H9 (cell line): ENCODE results near the gene STAP2. TPM values are rescaled to one million over a fixed set of nuclear protein-coding genes. Genes with fewer than 3 reads are reported as not detected.

Experiments used
- DNase-seq: peaks from one replicate; pipeline ENCODE4 v3.0.0-alpha.2; 2017
- H2AFZ ChIP-seq: one replicate; pipeline ENCODE4 v1.6.1; 2013; ENCODE audit warnings: mild to moderate bottlenecking, low read length, control low read depth, moderate library complexity
- H2AK5ac ChIP-seq: 2 replicates; pipeline ENCODE4 v1.6.1; 2013; ENCODE audit warnings: low read length, control low read depth, mixed read lengths; ENCODE audit not compliant: insufficient read length
- H2BK120ac ChIP-seq: one replicate; pipeline ENCODE4 v1.6.1; 2013; ENCODE audit warnings: low read depth, mild to moderate bottlenecking, low read length, control low read depth, inconsistent platforms; ENCODE audit not compliant: poor library complexity, severe bottlenecking
- H2BK12ac ChIP-seq: 2 replicates; pipeline ENCODE4 v1.6.1; 2013; ENCODE audit warnings: low read length, control low read depth, mixed read lengths, low read depth; ENCODE audit not compliant: insufficient read length
- H2BK15ac ChIP-seq: 2 replicates; pipeline ENCODE4 v1.6.1; 2013; ENCODE audit warnings: low read depth, low read length, control low read depth
- H2BK20ac ChIP-seq: one replicate; pipeline ENCODE4 v1.6.1; 2013; ENCODE audit warnings: low read depth, mild to moderate bottlenecking, low read length, control low read depth, inconsistent platforms; ENCODE audit not compliant: poor library complexity, severe bottlenecking
- H2BK5ac ChIP-seq: 2 replicates; pipeline ENCODE4 v1.6.1; 2013; ENCODE audit warnings: low read length, control low read depth, mixed read lengths; ENCODE audit not compliant: insufficient read length
- H3K14ac ChIP-seq: 2 replicates; pipeline ENCODE4 v1.6.1; 2013; ENCODE audit warnings: low read length, control low read depth; ENCODE audit not compliant: insufficient read depth
- H3K18ac ChIP-seq: 2 replicates; pipeline ENCODE4 v1.6.1; 2013; ENCODE audit warnings: low read depth, mild to moderate bottlenecking, mixed read lengths, low read length, control low read depth; ENCODE audit not compliant: insufficient read length
- H3K23ac ChIP-seq: 2 replicates; pipeline ENCODE4 v1.6.1; 2013; ENCODE audit warnings: low read length, control low read depth, mixed read lengths, low read depth; ENCODE audit not compliant: insufficient read length
- H3K23me2 ChIP-seq: 2 replicates; pipeline ENCODE4 v1.6.1; 2013; ENCODE audit warnings: low read depth, mild to moderate bottlenecking, mixed read lengths, low read length, control low read depth; ENCODE audit not compliant: insufficient read length, poor library complexity, severe bottlenecking
- H3K27ac ChIP-seq: 2 replicates; pipeline ENCODE4 v1.5.1; 2013; ENCODE audit warnings: low read length, control low read depth, mixed read lengths, low read depth; ENCODE audit not compliant: insufficient read length
- H3K27me3 ChIP-seq: 2 replicates; pipeline ENCODE4 v1.6.1; 2013; ENCODE audit warnings: low read length, control low read depth, inconsistent platforms; ENCODE audit not compliant: insufficient read depth
- H3K4ac ChIP-seq: 2 replicates; pipeline ENCODE4 v1.6.1; 2013; ENCODE audit warnings: low read depth, mild to moderate bottlenecking, control low read depth, inconsistent platforms, low read length, moderate library complexity
- H3K4me1 ChIP-seq: 2 replicates; pipeline ENCODE4 v1.6.1; 2013; ENCODE audit warnings: low read length, control low read depth, inconsistent platforms; ENCODE audit not compliant: insufficient read depth
- H3K4me2 ChIP-seq: 2 replicates; pipeline ENCODE4 v1.6.1; 2013; ENCODE audit warnings: low read length, control low read depth, mixed read lengths; ENCODE audit not compliant: insufficient read length, insufficient read depth
- H3K56ac ChIP-seq: 2 replicates; pipeline ENCODE4 v1.6.1; 2013; ENCODE audit warnings: low read depth, mild to moderate bottlenecking, mixed read lengths, low read length, control low read depth; ENCODE audit not compliant: insufficient read length
- H3K79me1 ChIP-seq: 2 replicates; pipeline ENCODE4 v1.6.1; 2013; ENCODE audit warnings: low read depth, mild to moderate bottlenecking, moderate library complexity, low read length, control low read depth, inconsistent platforms; ENCODE audit not compliant: insufficient read depth, poor library complexity, severe bottlenecking
- H3K79me2 ChIP-seq: 2 replicates; pipeline ENCODE4 v1.6.1; 2013; ENCODE audit warnings: low read length, control low read depth, inconsistent platforms; ENCODE audit not compliant: insufficient read depth
- H3K9ac ChIP-seq: 2 replicates; pipeline ENCODE4 v1.6.1; 2013; ENCODE audit warnings: low read length, control low read depth, mixed read lengths; ENCODE audit not compliant: insufficient read length; ENCODE audit errors: extremely low read depth
- H3K9me3 ChIP-seq: one replicate; pipeline ENCODE4 v1.6.1; 2013; ENCODE audit warnings: low read depth, low read length, inconsistent platforms; ENCODE audit not compliant: control insufficient read depth
- H3T11ph ChIP-seq: one replicate; pipeline ENCODE4 v1.6.1; 2013; ENCODE audit warnings: mild to moderate bottlenecking, low read length, control low read depth, inconsistent platforms
- H4K20me1 ChIP-seq: one replicate; pipeline ENCODE4 v1.6.1; 2013; ENCODE audit not compliant: control insufficient read depth, insufficient read length, insufficient read depth
- H4K5ac ChIP-seq: 2 replicates; pipeline ENCODE4 v1.6.1; 2013; ENCODE audit warnings: low read depth, mild to moderate bottlenecking, mixed read lengths, low read length, control low read depth; ENCODE audit not compliant: insufficient read length
- H4K8ac ChIP-seq: replicated peaks from 2 replicates; pipeline ENCODE4 v1.6.1; 2013; ENCODE audit warnings: low read length, control low read depth, mixed read lengths, low read depth; ENCODE audit not compliant: insufficient read length
- H4K91ac ChIP-seq: 2 replicates; pipeline ENCODE4 v1.6.1; 2013; ENCODE audit warnings: low read depth, mild to moderate bottlenecking, moderate library complexity, mixed read lengths, low read length, control low read depth; ENCODE audit not compliant: insufficient read length
- H3K27ac Mint-ChIP-seq, 3 experiments: 2 replicates in 2 of 3; 3 replicates in 1 of 3; pipeline ENCODE4 v1.8.0; 2020 to 2021; ENCODE audit warnings: mixed read lengths in 3 of 3, mild to moderate bottlenecking in 1 of 3, moderate library complexity in 1 of 3
- H3K27me3 Mint-ChIP-seq: 2 replicates; pipeline ENCODE4 v1.8.0; 2021; ENCODE audit warnings: low read depth, mild to moderate bottlenecking, moderate library complexity, mixed read lengths
- H3K36me3 Mint-ChIP-seq, 3 experiments: 2 replicates in 2 of 3; 3 replicates in 1 of 3; pipeline ENCODE4 v1.8.0; 2020 to 2021; ENCODE audit warnings: low read depth in 3 of 3, mixed read lengths in 3 of 3; ENCODE audit not compliant: insufficient read depth in 1 of 3
- H3K4me1 Mint-ChIP-seq, 2 experiments: 2 replicates each; pipeline ENCODE4 v1.8.0; 2020; ENCODE audit warnings: mixed read lengths in 2 of 2
- H3K4me3 Mint-ChIP-seq, 2 experiments: 2 replicates in 1 of 2; 3 replicates in 1 of 2; pipeline ENCODE4 v1.8.0; 2020 to 2021; ENCODE audit warnings: mild to moderate bottlenecking in 2 of 2, mixed read lengths in 2 of 2, moderate library complexity in 1 of 2
- H3K9me3 Mint-ChIP-seq, 2 experiments: 2 replicates in 1 of 2; 3 replicates in 1 of 2; pipeline ENCODE4 v1.8.0; 2020; ENCODE audit warnings: mild to moderate bottlenecking in 2 of 2, mixed read lengths in 2 of 2, moderate library complexity in 1 of 2
- CTCF ChIP-seq: fragments of 200-600 bp; sonication (generic); conservative IDR thresholded peaks from 3 replicates; pipeline ENCODE4 v1.8.0; 2021; ENCODE audit warnings: antibody characterized with exemption, mild to moderate bottlenecking
- WGBS: extraction: QIAGEN DNeasy Blood & Tissue Kit; methylation state at CpG from one replicate; pipeline ENCODE4 v1.1.7; 2013; ENCODE audit warnings: missing lambda C conversion rate, low lambda C conversion rate, mixed read lengths; ENCODE audit not compliant: insufficient read length; ENCODE audit errors: extremely low coverage; 5-methylcytosine and 5-hydroxymethylcytosine counted together
- total RNA-seq: library from RNA; stranded (reverse); gene quantifications from 2 replicates; pipeline ENCODE4 v1.2.1, GENCODE V29; 2021

STAP2 gene
- total RNA-seq, 1 experiment from 2014 or later: 20.2 TPM

GRCh38 chr19:4297901-4298809, 40.5 kb downstream of the STAP2 start:
- Histone ChIP-seq H2BK20ac (no peak overlapping the region), H3K4me2 (no peak overlapping the region), H3K4me1 (no peaks in the 10 kb centered on the region), H3K23me2 (no peaks in the 10 kb centered on the region), H3K18ac (no peak overlapping the region), H2AK5ac (no peak overlapping the region), H3K9ac (no peak overlapping the region), H2BK15ac (no peak overlapping the region), H3K4ac (no peak overlapping the region), H3K14ac (no peak overlapping the region; the same call in 1 of the 2 replicates), H3K27me3 (no peaks in the 10 kb centered on the region), H4K5ac (no peak overlapping the region), H4K8ac (no peak overlapping the region), H2BK120ac (no peak overlapping the region), H3K79me2 (no peaks in the 10 kb centered on the region), H3K79me1 (no peaks in the 10 kb centered on the region), H2BK5ac (no peak overlapping the region), H4K91ac (no peak overlapping the region), H3K23ac (no peak overlapping the region), H3K27ac (no peak overlapping the region), H3T11ph (no peak overlapping the region), H2AFZ (no peak overlapping the region), H3K9me3 (no peaks in the 10 kb centered on the region), H3K56ac (no peak overlapping the region), H2BK12ac (no peak overlapping the region), H4K20me1 (no peaks in the 10 kb centered on the region)
- peak; percentile 61 for DNase-seq
- TF ChIP-seq CTCF: peak; percentile 30; the same call in 1 of the 3 replicates
- Mint-ChIP-seq H3K9me3 (no peaks in the 10 kb centered on the region; a peak in 1 of 5 replicates), H3K4me1 (peaks cover 12 to 21% of the 10 kb centered on the region in 2 experiments), H3K27ac (no peak overlapping the region), H3K4me3 (no peak overlapping the region), H3K36me3 (no peaks in the 10 kb centered on the region), H3K27me3 (peaks cover 21% of the 10 kb centered on the region)
- no CpG with 5 or more reads among the region's 27 CpGs for WGBS
